WTC11 (cell line): ENCODE results near the gene TMEM150B.

Experiments used
- AFF4 ChIP-seq: sonication (generic); formaldehyde crosslinking; IDR thresholded peaks from 2 replicates; pipeline ENCODE4 v1.8.1; 2023; ENCODE audit warnings: mild to moderate bottlenecking, missing genetic modification reagents, borderline replicate concordance
- CREB1 ChIP-seq: sonication (generic); formaldehyde crosslinking; IDR thresholded peaks from 2 replicates; pipeline ENCODE4 v1.8.0; 2023; ENCODE audit warnings: mild to moderate bottlenecking, missing genetic modification reagents
- CTCF ChIP-seq: fragments of 200-600 bp; IDR thresholded peaks from 2 replicates; pipeline ENCODE4 v1.8.0; 2022; ENCODE audit warnings: antibody characterized with exemption
- GABPB1 ChIP-seq: sonication (generic); formaldehyde crosslinking; IDR thresholded peaks from 2 replicates; pipeline ENCODE4 v1.8.1; 2023; ENCODE audit warnings: mild to moderate bottlenecking, missing genetic modification reagents
- JUN ChIP-seq: sonication (generic); formaldehyde crosslinking; IDR thresholded peaks from 2 replicates; pipeline ENCODE4 v1.8.0; 2023; ENCODE audit warnings: mild to moderate bottlenecking, missing genetic modification reagents
- MAX ChIP-seq: sonication (generic); formaldehyde crosslinking; IDR thresholded peaks from 2 replicates; pipeline ENCODE4 v1.8.0; 2022; ENCODE audit warnings: mild to moderate bottlenecking, missing genetic modification reagents
- NFYB ChIP-seq: sonication (generic); formaldehyde crosslinking; conservative IDR thresholded peaks from 2 replicates; pipeline ENCODE4 v1.8.0; 2022; ENCODE audit warnings: low read depth, missing genetic modification reagents
- NR1H2 ChIP-seq: sonication (generic); formaldehyde crosslinking; IDR thresholded peaks from 2 replicates; pipeline ENCODE4 v1.9.0; 2021; ENCODE audit warnings: mild to moderate bottlenecking, moderate library complexity, missing genetic modification reagents
- RELA ChIP-seq: sonication (generic); formaldehyde crosslinking; IDR thresholded peaks from 2 replicates; pipeline ENCODE4 v1.8.1; 2022; ENCODE audit warnings: missing genetic modification reagents, mild to moderate bottlenecking, borderline replicate concordance
- ZNF317 ChIP-seq: sonication (generic); formaldehyde crosslinking; IDR thresholded peaks from 2 replicates; pipeline ENCODE4 v1.8.1; 2023; ENCODE audit warnings: low read depth, mild to moderate bottlenecking, moderate library complexity, missing genetic modification reagents, borderline replicate concordance
- TF ChIP-seq, protein P1 (sequence below): sonication (generic); formaldehyde crosslinking; IDR thresholded peaks from 2 replicates; pipeline ENCODE4 v1.8.1; 2023; ENCODE audit warnings: mild to moderate bottlenecking, missing genetic modification reagents, moderate library complexity
- TF ChIP-seq, protein P2 (sequence below): sonication (generic); formaldehyde crosslinking; IDR thresholded peaks from 2 replicates; pipeline ENCODE4 v1.8.1; 2023; ENCODE audit warnings: mild to moderate bottlenecking, missing genetic modification reagents, moderate library complexity
- TF ChIP-seq, protein P3 (sequence below): fragments of 250-450 bp; sonication (Bioruptor Pico); IDR thresholded peaks from 2 replicates; pipeline ENCODE4 v1.9.0; 2021; ENCODE audit warnings: mild to moderate bottlenecking, borderline replicate concordance

GRCh38 chr19:55303477-55303876 lies 21.7 kb downstream of the TMEM150B start:
- TF ChIP-seq AFF4 (CRISPR knock-in tag), result no peak
- no peak for TF ChIP-seq GABPB1 (CRISPR knock-in tag)
- TF ChIP-seq MAX (CRISPR knock-in tag), result no peak
- TF ChIP-seq, protein P1, sequence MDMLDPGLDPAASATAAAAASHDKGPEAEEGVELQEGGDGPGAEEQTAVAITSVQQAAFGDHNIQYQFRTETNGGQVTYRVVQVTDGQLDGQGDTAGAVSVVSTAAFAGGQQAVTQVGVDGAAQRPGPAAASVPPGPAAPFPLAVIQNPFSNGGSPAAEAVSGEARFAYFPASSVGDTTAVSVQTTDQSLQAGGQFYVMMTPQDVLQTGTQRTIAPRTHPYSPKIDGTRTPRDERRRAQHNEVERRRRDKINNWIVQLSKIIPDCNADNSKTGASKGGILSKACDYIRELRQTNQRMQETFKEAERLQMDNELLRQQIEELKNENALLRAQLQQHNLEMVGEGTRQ (CRISPR knock-in tag), result no peak
- no peak for TF ChIP-seq CTCF
- TF ChIP-seq RELA (CRISPR knock-in tag), result no peak
- TF ChIP-seq CREB1 (CRISPR knock-in tag), result no peak
- TF ChIP-seq, protein P2, sequence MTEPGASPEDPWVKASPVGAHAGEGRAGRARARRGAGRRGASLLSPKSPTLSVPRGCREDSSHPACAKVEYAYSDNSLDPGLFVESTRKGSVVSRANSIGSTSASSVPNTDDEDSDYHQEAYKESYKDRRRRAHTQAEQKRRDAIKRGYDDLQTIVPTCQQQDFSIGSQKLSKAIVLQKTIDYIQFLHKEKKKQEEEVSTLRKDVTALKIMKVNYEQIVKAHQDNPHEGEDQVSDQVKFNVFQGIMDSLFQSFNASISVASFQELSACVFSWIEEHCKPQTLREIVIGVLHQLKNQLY (CRISPR knock-in tag), result no peak
- TF ChIP-seq, protein P3, sequence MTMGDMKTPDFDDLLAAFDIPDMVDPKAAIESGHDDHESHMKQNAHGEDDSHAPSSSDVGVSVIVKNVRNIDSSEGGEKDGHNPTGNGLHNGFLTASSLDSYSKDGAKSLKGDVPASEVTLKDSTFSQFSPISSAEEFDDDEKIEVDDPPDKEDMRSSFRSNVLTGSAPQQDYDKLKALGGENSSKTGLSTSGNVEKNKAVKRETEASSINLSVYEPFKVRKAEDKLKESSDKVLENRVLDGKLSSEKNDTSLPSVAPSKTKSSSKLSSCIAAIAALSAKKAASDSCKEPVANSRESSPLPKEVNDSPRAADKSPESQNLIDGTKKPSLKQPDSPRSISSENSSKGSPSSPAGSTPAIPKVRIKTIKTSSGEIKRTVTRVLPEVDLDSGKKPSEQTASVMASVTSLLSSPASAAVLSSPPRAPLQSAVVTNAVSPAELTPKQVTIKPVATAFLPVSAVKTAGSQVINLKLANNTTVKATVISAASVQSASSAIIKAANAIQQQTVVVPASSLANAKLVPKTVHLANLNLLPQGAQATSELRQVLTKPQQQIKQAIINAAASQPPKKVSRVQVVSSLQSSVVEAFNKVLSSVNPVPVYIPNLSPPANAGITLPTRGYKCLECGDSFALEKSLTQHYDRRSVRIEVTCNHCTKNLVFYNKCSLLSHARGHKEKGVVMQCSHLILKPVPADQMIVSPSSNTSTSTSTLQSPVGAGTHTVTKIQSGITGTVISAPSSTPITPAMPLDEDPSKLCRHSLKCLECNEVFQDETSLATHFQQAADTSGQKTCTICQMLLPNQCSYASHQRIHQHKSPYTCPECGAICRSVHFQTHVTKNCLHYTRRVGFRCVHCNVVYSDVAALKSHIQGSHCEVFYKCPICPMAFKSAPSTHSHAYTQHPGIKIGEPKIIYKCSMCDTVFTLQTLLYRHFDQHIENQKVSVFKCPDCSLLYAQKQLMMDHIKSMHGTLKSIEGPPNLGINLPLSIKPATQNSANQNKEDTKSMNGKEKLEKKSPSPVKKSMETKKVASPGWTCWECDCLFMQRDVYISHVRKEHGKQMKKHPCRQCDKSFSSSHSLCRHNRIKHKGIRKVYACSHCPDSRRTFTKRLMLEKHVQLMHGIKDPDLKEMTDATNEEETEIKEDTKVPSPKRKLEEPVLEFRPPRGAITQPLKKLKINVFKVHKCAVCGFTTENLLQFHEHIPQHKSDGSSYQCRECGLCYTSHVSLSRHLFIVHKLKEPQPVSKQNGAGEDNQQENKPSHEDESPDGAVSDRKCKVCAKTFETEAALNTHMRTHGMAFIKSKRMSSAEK (CRISPR knock-in tag), result no peak
- TF ChIP-seq JUN (CRISPR knock-in tag), result no peak
- no peak for TF ChIP-seq NR1H2 (CRISPR knock-in tag)
- no peak for TF ChIP-seq ZNF317 (CRISPR knock-in tag)
- TF ChIP-seq NFYB (CRISPR knock-in tag), result no peak
